HG03103 (cell line): ENCODE data around the gene CYP4F2.
"Not testable (repeated sequence)": the region's sequence is repeated elsewhere in the genome, so short reads cannot be mapped to it uniquely, and the experiment has no call there.

Experiments used
- ATAC-seq: cut with Tn5 transposase; IDR thresholded peaks from one replicate; pipeline ENCODE4 v1.9.1; 2021; ENCODE audit warnings: low read depth; ENCODE audit not compliant: unreplicated experiment

Gene CYP4F2

DNA sequence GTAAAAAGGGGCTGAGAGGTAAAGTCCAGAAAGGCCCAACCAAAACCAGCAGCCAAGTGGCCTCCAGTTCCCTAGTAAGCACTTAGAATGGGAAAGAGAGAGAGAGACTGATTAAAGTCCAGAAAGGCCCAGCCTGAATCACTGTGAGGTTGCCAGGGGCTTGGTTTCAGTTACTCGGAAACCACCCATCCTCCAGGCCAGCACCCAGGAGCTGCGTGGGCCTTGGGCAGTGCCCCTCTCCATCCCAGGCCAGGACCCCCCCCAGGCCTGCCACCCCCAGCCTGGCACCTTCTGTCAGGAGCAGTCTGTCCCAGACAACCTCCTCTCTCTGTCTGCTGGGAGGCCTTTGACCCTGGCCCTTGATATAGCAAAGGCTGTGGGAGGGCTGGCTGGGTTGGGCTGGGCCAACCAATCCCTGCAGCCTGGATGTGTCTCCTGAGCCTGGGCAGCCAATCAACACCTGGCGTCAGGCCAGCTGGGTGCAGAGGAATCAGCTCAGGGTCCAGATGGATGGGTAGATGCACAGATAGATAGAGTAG, at the start of gene CYP4F2:
Gene CYP4F2 (minus strand): TSS at position 337 of the 539 bp plus-strand sequence. CDS start 463 bp downstream, outside the sequence.
- ATAC-seq: no peak

DNA sequence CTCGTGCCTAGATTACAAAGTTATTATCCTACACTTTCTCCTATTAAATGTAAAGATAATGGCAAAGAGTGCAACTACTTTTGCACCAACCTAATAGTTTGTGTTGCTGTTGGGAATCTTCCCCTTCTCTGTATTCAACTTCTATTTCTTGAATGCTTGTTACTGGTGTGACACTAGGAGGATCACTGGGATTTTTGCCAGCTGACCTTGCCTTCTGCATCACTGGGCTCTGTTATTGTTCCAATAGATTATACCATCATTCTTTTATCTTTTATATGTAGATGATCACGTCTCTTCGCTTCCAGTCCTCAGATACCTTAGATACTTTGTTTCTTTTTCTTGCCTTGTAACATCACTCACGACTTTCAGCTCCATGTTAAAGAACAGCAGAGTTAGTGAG, 47.4 kb upstream of the CYP4F2 start:
- ATAC-seq: no peak

GRCh38 chr19:15944401-15944800, 46.5 kb upstream of the CYP4F2 start:
- ATAC-seq: no peak

- ATAC-seq: no peak
Observed at GRCh38 chr19:15937771-15938170, 39.9 kb upstream of the CYP4F2 start.

DNA sequence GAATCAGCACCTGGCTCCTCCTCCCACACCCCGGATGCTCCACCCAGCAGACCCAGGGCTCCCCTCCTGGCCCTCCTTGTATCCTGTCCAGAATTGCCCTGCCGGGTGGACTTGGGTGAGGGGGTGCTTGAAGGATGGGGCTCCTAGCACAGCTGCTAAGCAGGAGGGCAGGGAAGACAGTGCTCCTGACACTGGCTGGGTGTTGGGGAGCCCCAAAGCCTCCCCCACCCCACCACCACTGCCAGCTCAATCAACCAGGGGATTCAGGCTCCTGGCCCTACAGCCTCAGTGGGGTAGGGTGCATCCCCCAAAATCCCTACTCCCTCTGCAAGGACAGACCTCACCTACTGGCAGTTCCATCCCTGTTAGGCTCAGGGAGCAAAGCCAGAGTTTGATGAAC, 39.1 kb upstream of the CYP4F2 start:
- no peak for ATAC-seq

GRCh38 chr19:15936173-15936572, 38.3 kb upstream of the CYP4F2 start:
- no peak for ATAC-seq

GRCh38 chr19:15935167-15935702, 37.4 kb upstream of the CYP4F2 start:
- no peak for ATAC-seq

GRCh38 chr19:15934332-15935078, 36.6 kb upstream of the CYP4F2 start, which contains the start of gene CYP4F11:
Gene CYP4F11, minus strand, starts transcription at chr19:15934529. Its CDS starts 121 bp downstream, at chr19:15934408.
- no peak for ATAC-seq

- not testable (repeated sequence) for ATAC-seq
Observed at GRCh38 chr19:15933761-15934331, 36.0 kb upstream of the CYP4F2 start.

DNA sequence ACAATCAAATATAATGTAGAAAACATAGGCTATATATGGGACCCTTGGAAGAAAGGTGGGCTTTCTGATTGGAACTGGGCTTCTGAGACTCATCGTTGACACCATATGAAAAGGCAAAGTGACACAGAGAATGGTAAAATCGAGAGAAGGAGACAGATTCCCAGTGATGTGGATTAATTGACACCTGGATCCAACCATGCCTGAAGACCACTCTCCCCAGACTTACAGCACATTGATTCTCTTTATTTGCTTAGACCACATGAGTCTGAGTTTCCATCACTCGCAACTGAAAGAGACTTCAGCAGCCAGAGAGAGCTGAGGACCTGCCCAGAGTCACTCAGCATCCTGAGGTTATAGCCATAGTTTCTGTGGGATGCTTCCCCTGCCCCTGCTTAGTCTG, 30.4 kb upstream of the CYP4F2 start:
- no peak for ATAC-seq

DNA sequence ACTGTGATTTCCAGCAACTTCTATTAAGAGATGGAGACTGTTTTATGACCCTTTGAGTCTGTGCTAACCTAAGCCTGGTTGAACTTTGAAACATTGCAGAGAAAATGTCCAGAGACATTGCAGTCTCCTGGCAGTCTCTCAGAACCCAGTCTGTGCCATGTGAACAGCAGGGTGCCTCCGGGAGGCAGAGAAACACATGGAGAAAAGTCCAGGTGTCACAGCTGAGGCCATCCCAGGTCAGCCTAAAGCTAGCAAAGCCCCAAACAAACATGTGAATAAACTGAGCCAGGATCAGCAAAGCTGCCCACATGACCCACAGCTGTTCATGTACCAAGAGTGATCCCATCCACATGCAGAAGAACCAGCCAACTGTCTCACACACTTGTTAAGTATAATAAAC, 28.6 kb upstream of the CYP4F2 start:
- ATAC-seq: no peak

- no peak for ATAC-seq
Observed at GRCh38 chr19:15923702-15924101, 25.8 kb upstream of the CYP4F2 start.

- ATAC-seq: no peak
Observed at GRCh38 chr19:15922021-15922420, 24.1 kb upstream of the CYP4F2 start.

DNA sequence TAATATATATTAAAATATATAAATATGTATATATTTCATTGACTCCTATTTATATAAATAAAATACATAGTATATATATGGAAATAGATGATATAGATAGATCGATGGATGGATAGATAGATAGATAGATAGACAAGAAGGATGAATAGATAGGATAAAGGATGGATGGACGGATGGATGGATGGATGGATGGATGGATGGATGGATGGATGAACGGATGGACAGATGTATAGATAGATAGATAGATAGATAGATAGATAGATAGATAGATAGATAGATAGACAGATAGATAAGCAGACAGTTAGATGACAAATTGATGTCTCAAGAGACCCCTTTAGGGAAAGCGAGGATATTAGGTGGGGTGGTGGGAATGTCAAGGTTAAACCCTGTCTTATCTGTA, 21.4 kb upstream of the CYP4F2 start:
- no peak for ATAC-seq

- ATAC-seq: no peak
Observed at GRCh38 chr19:15915109-15915508, 17.2 kb upstream of the CYP4F2 start.

- no peak for ATAC-seq
Observed at GRCh38 chr19:15913830-15914229, 16.0 kb upstream of the CYP4F2 start.

DNA sequence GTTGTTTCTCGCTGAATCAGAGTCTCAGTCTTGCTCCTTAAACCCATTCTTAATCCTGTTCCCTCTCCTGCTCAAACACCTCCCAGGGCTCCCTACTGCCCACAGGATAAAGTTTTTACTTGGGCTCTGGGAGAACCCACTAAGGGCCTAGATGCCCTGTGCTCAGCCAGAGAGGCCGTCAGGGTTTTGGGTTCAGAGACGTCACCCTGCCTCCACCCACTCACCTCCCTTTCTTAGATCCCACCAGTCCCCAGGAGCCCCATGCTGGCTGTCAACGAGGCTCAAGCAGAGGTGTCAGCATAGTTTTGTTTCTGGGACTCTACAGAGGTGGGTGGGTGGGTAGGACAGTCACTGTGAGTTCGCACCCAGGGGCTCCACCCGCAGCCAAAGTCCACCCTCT, 15.5 kb upstream of the CYP4F2 start:
- ATAC-seq: no peak

DNA sequence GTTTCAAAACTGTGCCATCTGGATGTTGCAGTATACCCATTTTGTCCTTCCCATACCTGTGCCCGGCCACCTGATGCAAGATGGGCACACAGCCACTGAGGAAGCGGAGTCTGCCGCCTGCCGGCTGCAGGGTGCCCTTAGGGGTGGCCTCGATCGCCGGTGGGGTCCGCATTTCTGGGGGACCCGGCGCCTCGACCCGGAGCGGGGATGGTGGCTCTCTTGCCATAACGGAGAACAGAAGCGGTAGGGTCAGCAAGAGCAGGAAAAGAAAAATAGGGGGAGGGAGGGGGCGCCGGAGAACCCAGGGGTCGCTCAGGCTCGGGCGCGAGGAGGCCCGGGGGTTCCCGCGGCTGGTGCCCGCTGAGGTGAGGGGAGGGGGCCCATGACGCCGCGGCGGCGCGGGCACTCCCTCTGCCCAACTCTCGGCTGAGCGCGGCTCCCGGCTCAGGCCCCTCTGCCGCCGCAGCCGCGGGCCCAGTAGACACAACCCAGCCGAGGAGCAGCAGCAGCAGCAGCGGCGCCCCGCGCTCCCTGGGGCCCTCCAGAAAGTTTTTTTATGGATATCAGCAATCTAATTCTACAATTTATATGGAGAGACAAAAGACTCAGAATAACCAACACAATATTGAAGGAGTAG, 13.8 kb upstream of the CYP4F2 start:
- ATAC-seq: no peak

- ATAC-seq: no peak
Observed at GRCh38 chr19:15905026-15905425, 7.2 kb upstream of the CYP4F2 start.

- not testable (repeated sequence) for ATAC-seq
Observed at GRCh38 chr19:15902898-15903297, 5.0 kb upstream of the CYP4F2 start.

DNA sequence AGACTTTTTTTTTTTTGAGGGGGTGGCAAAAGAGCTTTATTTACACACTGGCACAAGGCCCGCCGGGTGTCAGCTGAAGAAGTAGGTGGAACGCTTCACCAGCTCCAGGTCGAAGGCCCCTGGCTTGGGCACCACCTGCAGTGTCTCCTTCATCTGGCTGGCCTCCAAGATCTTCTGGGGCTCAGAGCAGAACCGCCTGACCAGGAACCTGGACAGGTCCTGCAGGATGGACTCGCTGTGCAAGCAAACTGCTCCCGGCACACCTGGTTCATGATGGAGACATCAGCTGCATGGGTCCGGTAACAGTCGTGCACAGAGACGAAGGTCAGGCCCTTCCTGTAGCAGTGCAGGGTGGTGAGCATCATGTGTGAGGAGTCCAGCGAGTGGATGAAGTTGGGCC, 4.4 kb upstream of the CYP4F2 start:
- ATAC-seq: no peak
